WTC11 (cell line): ENCODE measurements around the gene BAIAP3. TPM values are rescaled to one million over a fixed set of nuclear protein-coding genes. Genes with fewer than 3 reads are reported as not detected.
A peak's percentile ranks its signal among the peaks of the same experiment; 100 is the strongest.

Source experiments
- ATAC-seq: fragments of 200-7000 bp; cut with Tn5 transposase; 2 replicates; pipeline ENCODE4 v1.10.0; 2021; ENCODE audit warnings: mild to moderate bottlenecking, moderate library complexity
- CTCF ChIA-PET: fragments of 300-600 bp; sonication (Branson Sonifier 250); formaldehyde crosslinking; loops from one replicate; lab custom pipeline; 2021; ENCODE audit warnings: antibody characterized with exemption; lab: Charles Lee
- POLR2A ChIA-PET: fragments of 350-600 bp; sonication (Branson Sonifier 250); formaldehyde crosslinking; loops from one replicate; lab custom pipeline; 2021; ENCODE audit warnings: antibody characterized with exemption; lab: Charles Lee
- DNase-seq: peaks from one replicate; pipeline ENCODE4 v3.0.0; 2021; ENCODE audit warnings: low spot score
- H3K27ac Mint-ChIP-seq: 2 replicates; pipeline ENCODE4 v1.8.0; 2021; ENCODE audit warnings: mixed read lengths
- H3K27me3 Mint-ChIP-seq: 2 replicates; pipeline ENCODE4 v1.8.0; 2021; ENCODE audit warnings: low read depth, mild to moderate bottlenecking, moderate library complexity, mixed read lengths
- H3K36me3 Mint-ChIP-seq: 2 replicates; pipeline ENCODE4 v1.8.0; 2021; ENCODE audit warnings: mixed read lengths
- H3K4me1 Mint-ChIP-seq: 2 replicates; pipeline ENCODE4 v1.8.0; 2022; ENCODE audit warnings: mixed read lengths
- H3K4me3 Mint-ChIP-seq: 2 replicates; pipeline ENCODE4 v1.8.0; 2021; ENCODE audit warnings: mild to moderate bottlenecking, moderate library complexity, mixed read lengths
- H3K9me3 Mint-ChIP-seq: 2 replicates; pipeline ENCODE4 v1.8.0; 2021; ENCODE audit warnings: mixed read lengths
- CBFB ChIP-seq: sonication (generic); formaldehyde crosslinking; IDR thresholded peaks from 2 replicates; pipeline ENCODE4 v1.8.1; 2022; ENCODE audit warnings: mild to moderate bottlenecking, low read depth, missing genetic modification reagents
- ELF4 ChIP-seq: sonication (generic); formaldehyde crosslinking; IDR thresholded peaks from 2 replicates; pipeline ENCODE4 v1.8.1; 2022; ENCODE audit warnings: low read depth, mild to moderate bottlenecking, moderate library complexity, missing genetic modification reagents
- ESRRA ChIP-seq: sonication (generic); formaldehyde crosslinking; IDR thresholded peaks from 2 replicates; pipeline ENCODE4 v1.8.1; 2022; ENCODE audit warnings: mild to moderate bottlenecking, missing genetic modification reagents, borderline replicate concordance
- FOXK1 ChIP-seq: sonication (generic); formaldehyde crosslinking; IDR thresholded peaks from 2 replicates; pipeline ENCODE4 v1.8.0; 2022; ENCODE audit warnings: mild to moderate bottlenecking, moderate library complexity, missing genetic modification reagents
- FOXP1 ChIP-seq: sonication (generic); formaldehyde crosslinking; IDR thresholded peaks from 2 replicates; pipeline ENCODE4 v1.8.0; 2022; ENCODE audit warnings: missing genetic modification reagents, mild to moderate bottlenecking, moderate library complexity, borderline replicate concordance
- FOXP4 ChIP-seq: sonication (generic); formaldehyde crosslinking; IDR thresholded peaks from 2 replicates; pipeline ENCODE4 v1.8.0; 2022; ENCODE audit warnings: mild to moderate bottlenecking, missing genetic modification reagents
- GRHL2 ChIP-seq: fragments of 250-450 bp; sonication (Bioruptor Pico); IDR thresholded peaks from 2 replicates; pipeline ENCODE4 v1.8.0; 2022; ENCODE audit warnings: mild to moderate bottlenecking, moderate library complexity; ENCODE audit not compliant: insufficient replicate concordance, severe bottlenecking
- IRF2 ChIP-seq: sonication (generic); formaldehyde crosslinking; IDR thresholded peaks from 2 replicates; pipeline ENCODE4 v1.8.0; 2022; ENCODE audit warnings: low read depth, missing genetic modification reagents, borderline replicate concordance
- JAZF1 ChIP-seq: fragments of 250-450 bp; sonication (Bioruptor Pico); IDR thresholded peaks from 2 replicates; pipeline ENCODE4 v1.9.0; 2021; ENCODE audit warnings: moderate library complexity, mild to moderate bottlenecking, inconsistent platforms
- NFATC4 ChIP-seq: fragments of 250-450 bp; sonication (Bioruptor Pico); IDR thresholded peaks from 2 replicates; pipeline ENCODE4 v1.9.0; 2021; ENCODE audit warnings: mild to moderate bottlenecking
- NR3C1 ChIP-seq: sonication (generic); formaldehyde crosslinking; conservative IDR thresholded peaks from 2 replicates; pipeline ENCODE4 v1.8.1; 2023; ENCODE audit warnings: low read depth, mild to moderate bottlenecking, missing genetic modification reagents
- PRDM15 ChIP-seq: sonication (generic); formaldehyde crosslinking; IDR thresholded peaks from 2 replicates; pipeline ENCODE4 v1.8.0; 2022; ENCODE audit warnings: missing genetic modification reagents
- PREB ChIP-seq: sonication (generic); formaldehyde crosslinking; IDR thresholded peaks from 2 replicates; pipeline ENCODE4 v1.8.1; 2022; ENCODE audit warnings: mild to moderate bottlenecking, missing genetic modification reagents, moderate library complexity, borderline replicate concordance
- RELA ChIP-seq: sonication (generic); formaldehyde crosslinking; IDR thresholded peaks from 2 replicates; pipeline ENCODE4 v1.8.1; 2022; ENCODE audit warnings: missing genetic modification reagents, mild to moderate bottlenecking, borderline replicate concordance
- SMAD3 ChIP-seq: sonication (generic); formaldehyde crosslinking; IDR thresholded peaks from 2 replicates; pipeline ENCODE4 v1.8.0; 2022; ENCODE audit warnings: missing genetic modification reagents, mild to moderate bottlenecking, borderline replicate concordance
- SMAD4 ChIP-seq: sonication (generic); formaldehyde crosslinking; IDR thresholded peaks from 2 replicates; pipeline ENCODE4 v1.8.0; 2022; ENCODE audit warnings: mild to moderate bottlenecking, missing genetic modification reagents
- TCF7 ChIP-seq: sonication (generic); formaldehyde crosslinking; IDR thresholded peaks from 2 replicates; pipeline ENCODE4 v1.8.0; 2022; ENCODE audit warnings: mild to moderate bottlenecking, low read depth, missing genetic modification reagents, moderate library complexity
- TP53 ChIP-seq: sonication (generic); formaldehyde crosslinking; IDR thresholded peaks from 2 replicates; pipeline ENCODE4 v1.8.1; 2023; ENCODE audit warnings: mild to moderate bottlenecking, missing genetic modification reagents
- ZNF121 ChIP-seq: sonication (generic); formaldehyde crosslinking; IDR thresholded peaks from 2 replicates; pipeline ENCODE4 v1.8.0; 2023; ENCODE audit warnings: missing genetic modification reagents
- ZNF281 ChIP-seq: sonication (generic); formaldehyde crosslinking; IDR thresholded peaks from 2 replicates; pipeline ENCODE4 v1.8.0; 2023; ENCODE audit warnings: mild to moderate bottlenecking, missing genetic modification reagents
- ZNF425 ChIP-seq: fragments of 250-450 bp; sonication (Bioruptor Pico); conservative IDR thresholded peaks from 2 replicates; pipeline ENCODE4 v1.9.0; 2021; ENCODE audit warnings: mild to moderate bottlenecking
- ZNF671 ChIP-seq: fragments of 250-450 bp; sonication (Bioruptor Pico); IDR thresholded peaks from 2 replicates; pipeline ENCODE4 v1.8.0; 2021; ENCODE audit warnings: mild to moderate bottlenecking
- total RNA-seq: library from RNA; stranded (reverse); gene quantifications from 3 replicates; pipeline ENCODE4 v1.2.3, GENCODE V29; 2021

The BAIAP3 gene
- total RNA-seq, 1 experiment from 2014 or later, result 18.8 TPM

- TF ChIP-seq PRDM15, result no peak
- TF ChIP-seq, all 79 proteins: peak for 0
These were observed 33.6 kb upstream of the BAIAP3 start (continued) for GRCh38 chr16:1299868-1300203.

GRCh38 chr16:1300664-1301476 is 32.6 kb upstream of the BAIAP3 start:
- peak; percentile 70 for ATAC-seq
- POLR2A ChIA-PET, result interaction anchor here (1.1 to 1.5 kb wide), 2 partner anchors 20 to 31 kb away, joined by 3 to 6 read pairs; no protein-coding TSS in a partner anchor
- Mint-ChIP-seq H3K27me3 (peaks cover 11% of the 10 kb centered on the region), H3K9me3 (no peaks in the 10 kb centered on the region), H3K27ac (no peak overlapping the region), H3K4me3 (no peak overlapping the region), H3K36me3 (no peaks in the 10 kb centered on the region), H3K4me1 (peaks cover 20% of the 10 kb centered on the region)
- CTCF ChIA-PET, result interaction anchor here (0.6 to 3.3 kb wide), 21 partner anchors 8 to 481 kb away, joined by 3 to 48 read pairs (median 6); partner anchors contain the start of genes BAIAP3, SPSB3, UBE2I and UQCC4
- DNase-seq, result peak; percentile 83
- no peak for TF ChIP-seq CBFB
- TF ChIP-seq ZNF121 (CRISPR knock-in tag), result 0 out of 2 replicates have a peak, but pooled peaks have one; percentile 33
- no peak for TF ChIP-seq NFATC4
- TF ChIP-seq TP53, result no peak
- no peak for TF ChIP-seq ESRRA (CRISPR knock-in tag)
- TF ChIP-seq IRF2 (CRISPR knock-in tag), result no peak
- no peak for TF ChIP-seq GRHL2 (CRISPR knock-in tag)
- no peak for TF ChIP-seq ZNF671
- no peak for TF ChIP-seq PREB (CRISPR knock-in tag)
- TF ChIP-seq ZNF281, result no peak
- no peak for TF ChIP-seq SMAD3 (CRISPR knock-in tag)
- TF ChIP-seq FOXP1 (CRISPR knock-in tag), result 0 out of 2 replicates have a peak, but pooled peaks have one; percentile 55
- no peak for TF ChIP-seq ZNF425 (CRISPR knock-in tag)
- no peak for TF ChIP-seq TCF7 (CRISPR knock-in tag)
- peak; percentile 39; the same call in 1 of the 2 replicates for TF ChIP-seq FOXK1
- no peak for TF ChIP-seq FOXP4 (CRISPR knock-in tag)
- no peak for TF ChIP-seq ELF4
- no peak for TF ChIP-seq SMAD4 (CRISPR knock-in tag)
- TF ChIP-seq NR3C1 (CRISPR knock-in tag), result no peak
- TF ChIP-seq RELA (CRISPR knock-in tag), result no peak
- no peak for TF ChIP-seq JAZF1
